Hematopoietic multipotent progenitor cell treated with erythropoietin and hydrocortisone succinate and interleukin-3 and kit ligand, for 15 days (in vitro differentiated cells): ENCODE measurements around the gene GMEB1.
"Not testable (repeated sequence)": the region's sequence is repeated elsewhere in the genome, so short reads cannot be mapped to it uniquely, and the experiment has no call there.

ENCODE experiments used
- DNase-seq: peaks from one replicate; pipeline ENCODE4 v3.0.0-alpha.2; 2015; ENCODE audit warnings: low spot score

GMEB1 gene

DNA sequence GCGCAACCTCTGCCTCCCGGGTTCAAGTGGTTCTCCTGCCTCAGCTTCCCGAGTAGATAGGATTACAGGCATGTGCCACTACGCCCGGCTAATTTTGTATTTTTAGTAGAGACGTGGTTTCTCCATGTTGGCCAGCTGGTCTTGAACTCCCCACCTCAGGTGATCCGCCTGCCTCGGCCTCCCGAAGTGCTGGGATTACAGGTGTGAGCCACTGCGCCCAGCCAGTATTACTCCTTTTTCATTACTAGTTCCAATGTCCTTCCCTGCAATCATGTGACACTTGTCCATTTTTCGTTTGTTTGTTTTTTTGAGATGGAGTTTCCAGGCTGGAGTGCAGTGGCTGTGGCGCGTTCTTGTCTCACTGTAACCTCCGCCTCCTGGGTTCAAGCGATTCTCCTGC is 4.4 kb downstream of the GMEB1 start:
- DNase-seq: not testable (repeated sequence)

DNA sequence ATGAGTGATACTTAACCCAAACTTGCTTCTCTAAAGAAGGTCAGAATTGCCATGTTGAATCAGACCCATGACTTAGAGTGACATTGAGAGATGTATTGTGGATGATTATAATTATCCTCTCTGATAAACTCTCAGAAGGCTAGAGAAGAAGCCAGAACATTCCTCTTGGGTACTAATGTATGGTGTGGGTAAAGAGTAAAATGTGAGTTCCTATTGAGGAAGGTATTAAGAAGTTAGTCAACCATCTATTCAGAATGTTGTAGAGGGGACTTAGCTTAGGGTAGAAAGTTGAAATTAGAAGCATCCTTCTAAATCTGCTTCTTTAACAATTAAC is 7.3 kb downstream of the GMEB1 start:
- DNase-seq: no peak

GRCh38 chr1:28680151-28680550 is 11.6 kb downstream of the GMEB1 start:
- DNase-seq: no peak

DNA sequence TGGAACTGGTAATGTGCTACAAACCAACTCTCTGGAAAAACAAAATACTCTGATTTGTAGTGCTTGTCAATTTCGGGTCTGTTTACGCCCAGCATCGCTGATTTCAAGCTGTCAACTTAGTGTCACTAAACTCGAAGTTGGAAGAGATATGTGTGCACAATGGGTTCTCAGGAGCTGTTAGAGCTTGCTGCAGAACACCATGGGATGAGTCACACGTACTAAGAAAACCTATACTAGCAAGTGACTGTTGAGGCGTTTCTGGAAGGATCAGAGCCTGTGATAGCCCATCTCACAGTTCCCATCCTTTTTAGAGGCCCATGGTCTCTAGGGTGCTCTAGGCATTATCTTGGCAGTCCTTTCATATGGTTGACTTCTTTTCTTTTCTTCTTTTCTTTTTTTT is 14.3 kb downstream of the GMEB1 start:
- DNase-seq: no peak

- no peak for DNase-seq
Measured at GRCh38 chr1:28684937-28685336, 16.4 kb downstream of the GMEB1 start.

- not testable (repeated sequence) for DNase-seq
Measured at GRCh38 chr1:28691627-28692026, 23.0 kb downstream of the GMEB1 start.

DNA sequence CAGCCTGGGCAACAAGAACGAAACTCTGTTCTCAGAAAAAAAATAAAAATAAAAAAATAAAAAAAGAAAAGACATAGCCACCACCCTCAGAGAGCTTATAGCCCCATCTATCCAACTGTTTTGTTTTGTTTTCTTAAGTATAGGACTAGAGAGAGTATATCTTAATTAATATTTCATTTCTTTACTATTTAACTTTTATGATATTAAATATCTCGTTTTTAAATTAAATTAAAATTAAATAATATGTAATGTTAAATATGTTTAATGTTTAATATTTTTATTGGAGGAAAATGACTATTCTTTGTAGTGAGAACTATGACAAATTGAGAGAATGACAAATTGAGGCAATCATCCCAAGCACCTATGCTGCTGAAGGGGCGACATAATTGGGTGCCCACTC is 35.0 kb downstream of the GMEB1 start:
- no peak for DNase-seq

- DNase-seq: no peak
Measured at GRCh38 chr1:28716336-28716735, 47.8 kb downstream of the GMEB1 start.

DNA sequence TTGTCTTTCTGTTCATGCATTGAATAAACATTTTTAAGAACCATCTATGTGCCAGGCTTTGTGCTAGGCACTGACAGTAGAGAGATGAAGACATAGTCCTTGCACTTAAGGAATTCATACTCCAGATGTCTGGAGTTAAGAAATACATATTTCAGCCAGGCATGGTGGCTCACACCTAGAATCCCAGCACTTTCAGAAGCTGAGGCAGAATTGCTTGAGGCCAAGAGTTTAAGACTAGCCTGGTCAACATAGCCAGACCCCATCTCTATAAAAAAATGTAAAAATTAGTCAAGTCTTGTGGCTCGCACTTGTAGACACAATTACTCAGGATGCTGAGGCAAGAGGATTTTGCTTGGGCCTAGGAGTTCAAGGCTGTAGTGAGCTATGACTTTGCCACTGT is 49.6 kb downstream of the GMEB1 start:
- DNase-seq: no peak

- DNase-seq: no peak
Measured at GRCh38 chr1:28718586-28719331, 50.2 kb downstream of the GMEB1 start.

GRCh38 chr1:28719332-28719619 is 50.7 kb downstream of the GMEB1 start:
- DNase-seq: no peak

DNA sequence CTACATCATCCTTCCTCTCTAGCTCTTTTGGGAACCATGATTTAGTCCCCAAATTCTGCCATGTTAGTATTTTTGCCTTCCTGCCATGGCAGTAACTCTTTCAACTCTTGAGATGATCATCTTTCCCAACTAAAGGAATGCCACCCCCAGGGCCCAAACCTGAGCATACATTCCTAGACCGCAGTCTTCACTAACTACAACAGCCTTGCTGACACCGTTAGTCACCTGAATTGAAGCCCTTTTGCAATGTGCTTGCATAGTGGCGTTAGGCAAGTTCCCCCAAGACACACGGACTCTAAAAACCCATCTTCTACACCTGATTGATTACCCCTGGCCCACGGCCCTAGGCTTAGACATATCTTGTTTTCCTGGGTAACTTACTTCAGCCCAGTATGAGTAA is 51.8 kb downstream of the GMEB1 start:
- DNase-seq: no peak

DNA sequence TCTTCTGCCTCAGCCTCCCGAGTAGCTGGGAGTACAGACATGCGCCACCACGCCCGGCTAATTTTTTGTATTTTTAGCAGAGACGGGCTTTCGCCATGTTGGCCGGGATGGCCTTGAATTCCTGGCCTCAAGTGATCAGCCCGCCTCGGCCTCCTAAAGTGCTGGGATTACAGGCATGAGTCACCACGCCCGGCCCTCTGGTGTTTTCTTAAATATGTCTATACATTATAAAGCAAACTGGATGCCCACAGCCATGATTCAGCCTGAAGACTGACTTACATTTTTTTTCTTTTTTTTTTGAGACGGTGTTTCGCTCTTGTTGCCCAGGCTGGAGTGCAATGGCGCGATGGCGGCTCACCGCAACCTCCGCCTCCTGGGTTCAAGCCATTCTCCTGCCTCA is 53.3 kb downstream of the GMEB1 start:
- not testable (repeated sequence) for DNase-seq

- DNase-seq: not testable (repeated sequence)
Measured at GRCh38 chr1:28725365-28725764, 56.8 kb downstream of the GMEB1 start.

GRCh38 chr1:28735961-28736449 is 67.4 kb downstream of the GMEB1 start:
- peak; percentile 15 for DNase-seq

GRCh38 chr1:28736450-28737306 is 68.1 kb downstream of the GMEB1 start, which contains the start of gene YTHDF2:
Gene YTHDF2 (plus strand): TSS chr1:28736940. CDS start chr1:28737121, 181 bp downstream.
- peak; percentile 98 for DNase-seq

DNA sequence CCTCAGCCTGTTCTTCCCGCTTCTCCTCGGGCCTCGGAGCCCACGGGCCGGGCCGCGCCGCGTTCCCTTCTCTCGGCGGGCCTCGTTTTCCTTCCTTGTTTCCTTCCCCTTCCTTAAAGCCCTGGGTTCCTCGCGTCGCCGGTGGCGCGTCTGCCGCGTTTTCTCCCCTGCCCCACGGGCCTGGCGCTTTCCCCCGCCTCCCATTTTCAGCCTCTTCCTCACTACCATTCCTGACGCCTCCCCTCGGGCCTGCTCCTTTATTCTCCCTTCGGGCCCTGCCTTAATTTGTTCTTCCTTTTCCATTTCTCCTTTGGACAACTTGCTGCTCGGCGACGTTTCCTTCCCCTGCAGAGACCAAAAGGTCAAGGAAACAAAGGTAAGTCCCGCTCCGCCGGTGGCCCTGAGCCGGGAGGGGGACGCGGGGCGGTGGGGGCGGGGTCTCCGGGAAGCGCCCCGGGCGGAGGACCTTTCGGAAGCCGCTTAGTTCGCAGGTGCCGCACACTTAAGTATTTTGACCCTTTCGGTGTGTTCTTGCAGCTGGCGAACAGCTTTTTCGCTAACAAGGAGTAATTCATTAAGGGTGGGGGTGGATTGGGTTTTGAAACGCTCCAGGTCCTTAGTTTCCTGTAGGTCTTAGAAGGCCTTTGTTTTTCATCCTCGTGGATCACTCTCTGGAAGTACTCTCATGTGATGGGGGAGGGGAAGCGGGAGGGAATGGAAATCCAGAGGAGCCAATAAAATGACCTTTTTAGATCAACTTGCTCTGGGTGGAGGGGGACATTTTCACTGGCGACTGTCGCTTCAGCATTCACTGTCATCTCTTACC is 68.9 kb downstream of the GMEB1 start:
- DNase-seq: peak; percentile 36

- DNase-seq: no peak
Measured at GRCh38 chr1:28740118-28740517, 71.5 kb downstream of the GMEB1 start.

- no peak for DNase-seq
Measured at GRCh38 chr1:28744184-28744583, 75.6 kb downstream of the GMEB1 start.

DNA sequence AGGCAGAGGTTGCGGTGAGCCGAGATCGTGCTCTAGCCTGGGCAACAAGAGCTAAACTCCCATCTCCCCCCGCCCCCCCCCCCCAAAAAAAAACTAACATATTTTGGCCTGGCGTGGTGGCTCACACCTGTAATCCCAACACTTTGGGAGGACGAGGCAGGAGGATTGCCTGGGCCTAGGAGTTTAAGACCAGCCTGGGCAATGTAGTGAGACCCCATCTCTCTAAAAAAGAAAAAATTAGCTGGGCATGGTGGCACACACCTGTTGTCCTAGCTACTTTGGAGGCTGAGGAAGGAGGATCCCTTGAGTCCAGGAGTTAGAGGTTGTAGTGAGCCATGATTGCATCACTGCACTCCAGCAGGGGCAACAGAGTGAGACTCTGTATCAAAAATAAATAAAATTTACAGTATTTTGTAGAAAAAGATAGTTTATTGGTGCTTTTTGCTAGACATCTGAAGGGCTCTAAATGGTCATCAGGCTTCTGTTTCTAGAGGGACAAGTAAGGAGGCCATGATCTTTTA is 77.1 kb downstream of the GMEB1 start:
- DNase-seq: no peak

GRCh38 chr1:28750330-28750729 is 81.7 kb downstream of the GMEB1 start:
- DNase-seq: no peak

DNA sequence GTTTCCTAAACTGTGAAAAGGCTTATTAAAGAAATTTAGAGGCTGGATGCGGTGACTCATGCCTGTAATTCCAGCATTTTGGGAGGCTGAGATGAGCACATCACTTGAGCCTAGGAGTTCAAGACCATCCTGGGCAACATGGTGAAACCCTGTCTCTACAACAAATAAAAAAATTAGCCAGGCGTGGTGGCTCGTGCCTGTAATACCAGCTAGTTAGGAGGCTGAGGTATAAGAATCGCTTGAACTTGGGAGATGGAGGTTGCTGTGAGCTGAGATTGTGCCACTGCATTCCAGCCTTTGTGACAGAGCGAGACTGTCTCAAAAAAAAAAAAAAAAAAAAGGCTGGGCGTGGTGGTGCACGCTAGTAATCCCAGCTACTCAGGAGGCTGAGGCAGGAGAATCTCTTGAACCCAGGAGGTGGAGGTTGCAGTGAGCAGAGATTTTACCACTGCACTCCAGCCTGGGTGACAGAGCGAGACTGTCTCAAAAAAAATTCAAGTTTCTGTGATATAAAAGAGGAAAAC is 82.2 kb downstream of the GMEB1 start:
- DNase-seq: not testable (repeated sequence)
